Tibial nerve (tissue), 4 donors: ENCODE data around the gene IQCM. TPM values are rescaled to one million over a fixed set of nuclear protein-coding genes. Genes with fewer than 3 reads are reported as not detected.
A peak's percentile ranks its signal among the peaks of the same experiment; 100 is the strongest.

Experiments
- DNase-seq, 2 donors: peaks; one replicate each; pipeline ENCODE4 v3.0.0-alpha.2; 2019; ENCODE audit warnings: low spot score in 2 of 2
- H3K27ac ChIP-seq, 4 donors: fragments of 200-600 bp; sonication (generic) in 3 of 4; one replicate each; pipeline ENCODE4 v1.5.1; 2017 to 2019; ENCODE audit warnings: mild to moderate bottlenecking in 1 of 4
- H3K27me3 ChIP-seq, 2 donors: fragments of 200-600 bp; sonication (generic) in 1 of 2; one replicate each; pipeline versions ENCODE4 v1.5.1 to v1.6.0; 2017 to 2019
- H3K36me3 ChIP-seq, 3 donors: fragments of 200-600 bp; sonication (generic); one replicate each; pipeline ENCODE4 v1.5.1; 2018 to 2019
- H3K4me1 ChIP-seq, 4 donors: fragments of 200-600 bp; sonication (generic) in 3 of 4; one replicate each; pipeline ENCODE4 v1.5.1; 2017 to 2019
- H3K4me3 ChIP-seq, 4 donors: fragments of 200-600 bp; sonication (generic) in 3 of 4; one replicate each; pipeline ENCODE4 v1.5.1; 2017 to 2019; ENCODE audit warnings: mild to moderate bottlenecking in 1 of 4, moderate library complexity in 1 of 4
- H3K9me3 ChIP-seq, 4 donors: fragments of 200-600 bp; sonication (generic) in 3 of 4; one replicate each; pipeline ENCODE4 v1.5.1; 2017 to 2019
- CTCF ChIP-seq, 5 experiments: fragments of 200-600 bp in 3 of 5; fragments of 450-650 bp in 2 of 5; sonication (generic) in 3 of 5; IDR thresholded peaks; one replicate each; pipeline ENCODE4 v1.5.1; 2016 to 2019; ENCODE audit warnings: antibody characterized with exemption in 5 of 5, mild to moderate bottlenecking in 3 of 5, moderate library complexity in 2 of 5
- EP300 ChIP-seq, 2 donors: sonication (generic); formaldehyde crosslinking; IDR thresholded peaks; one replicate each; pipeline ENCODE4 v1.6.1; 2017; ENCODE audit warnings: antibody characterized with exemption in 2 of 2, mild to moderate bottlenecking in 1 of 2
- POLR2A ChIP-seq, 2 donors: fragments of 450-650 bp; IDR thresholded peaks; one replicate each; pipeline ENCODE4 v1.6.1; 2017; ENCODE audit warnings: antibody characterized with exemption in 2 of 2, mild to moderate bottlenecking in 2 of 2, moderate library complexity in 2 of 2
- WGBS, 2 donors: methylation state at CpG; one replicate each; pipeline ENCODE4 v1.1.5; 2018; 5-methylcytosine and 5-hydroxymethylcytosine counted together
- total RNA-seq, 4 donors: library from RNA; depleted of rRNA; stranded (reverse); fragments of >200 nt; gene quantifications; one replicate each; pipeline ENCODE4 v1.1.0, GENCODE V29; 2016

Gene IQCM
- total RNA-seq, 4 donors from 2014 or later, result not detected

GRCh38 chr4:149727663-149728062 is 88.0 kb downstream of the IQCM start:
- H3K4me3 ChIP-seq, result no peak overlapping the region
- TF ChIP-seq POLR2A (IDR thresholded peaks at IDR 0.05), result no peak
- TF ChIP-seq CTCF (IDR thresholded peaks at IDR 0.05), result no peak
- no peak for TF ChIP-seq EP300 (IDR thresholded peaks at IDR 0.05)
- 39 to 64% methylated on average over 1 of the region's 1 CpG for WGBS, 2 donors
- no peak for DNase-seq
- H3K9me3 ChIP-seq, result peaks cover 0 to 1% (median 0%) of the 10 kb centered on the region in 4 donors
- no peaks in the 10 kb centered on the region for H3K27me3 ChIP-seq
- no peaks in the 10 kb centered on the region for H3K36me3 ChIP-seq
- no peaks in the 10 kb centered on the region for H3K4me1 ChIP-seq
- no peak overlapping the region for H3K27ac ChIP-seq

GRCh38 chr4:149723065-149723464 is 92.6 kb downstream of the IQCM start:
- WGBS, 2 donors, result 86 to 94% methylated on average over 2 of the region's 2 CpGs
- peaks cover 0 to 4% (median 0%) of the 10 kb centered on the region in 4 donors for H3K4me1 ChIP-seq

GRCh38 chr4:149719806-149720205 is 95.8 kb downstream of the IQCM start:
- Histone ChIP-seq H3K27ac (no peak overlapping the region), H3K4me3 (no peak overlapping the region), H3K9me3 (peaks cover 0 to 16% (median 0%) of the 10 kb centered on the region in 4 donors), H3K27me3 (no peaks in the 10 kb centered on the region), H3K36me3 (no peaks in the 10 kb centered on the region), H3K4me1 (peaks cover 0 to 4% (median 0%) of the 10 kb centered on the region in 4 donors)
- TF ChIP-seq CTCF (IDR thresholded peaks at IDR 0.05) (no peak), POLR2A (IDR thresholded peaks at IDR 0.05) (no peak), EP300 (IDR thresholded peaks at IDR 0.05) (no peak)
- WGBS, 2 donors, result 76 to 91% methylated on average over 1 of the region's 1 CpG
- DNase-seq, result no peak

More at GRCh38 chr4:149723065-149723464, 92.6 kb downstream of the IQCM start:
- peaks cover 0 to 5% (median 0%) of the 10 kb centered on the region in 4 donors for H3K9me3 ChIP-seq
- H3K27ac ChIP-seq, result no peak overlapping the region
- no peak for TF ChIP-seq EP300 (IDR thresholded peaks at IDR 0.05)
- TF ChIP-seq CTCF (IDR thresholded peaks at IDR 0.05), result no peak
- no peak for TF ChIP-seq POLR2A (IDR thresholded peaks at IDR 0.05)
- H3K4me3 ChIP-seq, result no peak overlapping the region
- DNase-seq, result no peak
- no peaks in the 10 kb centered on the region for H3K27me3 ChIP-seq
- H3K36me3 ChIP-seq, result no peaks in the 10 kb centered on the region

- H3K27ac ChIP-seq, result no peak overlapping the region
- no peak for TF ChIP-seq EP300 (IDR thresholded peaks at IDR 0.05)
- no peak for TF ChIP-seq POLR2A (IDR thresholded peaks at IDR 0.05)
- TF ChIP-seq CTCF (IDR thresholded peaks at IDR 0.05), result no peak
- H3K9me3 ChIP-seq, result peaks cover 0 to 16% (median 0%) of the 10 kb centered on the region in 4 donors
- H3K27me3 ChIP-seq, result no peaks in the 10 kb centered on the region
- H3K4me3 ChIP-seq, result no peak overlapping the region
- no peak for DNase-seq
- no peaks in the 10 kb centered on the region for H3K36me3 ChIP-seq
- peaks cover 0 to 4% (median 0%) of the 10 kb centered on the region in 4 donors for H3K4me1 ChIP-seq
Measured at GRCh38 chr4:149719357-149719756, 96.3 kb downstream of the IQCM start.

GRCh38 chr4:149718500-149718899 is 97.1 kb downstream of the IQCM start:
- TF ChIP-seq CTCF (IDR thresholded peaks at IDR 0.05) (no peak), EP300 (IDR thresholded peaks at IDR 0.05) (peak in 1 of 2 donors; percentile 28)
- no peaks in the 10 kb centered on the region for H3K36me3 ChIP-seq
- no peak overlapping the region for H3K27ac ChIP-seq
- H3K27me3 ChIP-seq, result no peaks in the 10 kb centered on the region
- peaks cover 0 to 4% (median 0%) of the 10 kb centered on the region in 4 donors for H3K4me1 ChIP-seq
- H3K4me3 ChIP-seq, result no peak overlapping the region
- DNase-seq, result peak in 1 of 2 donors; percentile 7
- 63 to 71% methylated on average over 3 of the region's 3 CpGs for WGBS, 2 donors
- peaks cover 0 to 16% (median 0%) of the 10 kb centered on the region in 4 donors for H3K9me3 ChIP-seq
